ENCODE measurements around the gene OTX1. TPM values are rescaled to one million over a fixed set of nuclear protein-coding genes. Genes with fewer than 3 reads are reported as not detected.

OTX1 gene
- total RNA-seq, 1 donor: not detected

GRCh38 chr2:63092857-63093256 is 42.2 kb downstream of the OTX1 start:
- TF ChIP-seq, protein P1, sequence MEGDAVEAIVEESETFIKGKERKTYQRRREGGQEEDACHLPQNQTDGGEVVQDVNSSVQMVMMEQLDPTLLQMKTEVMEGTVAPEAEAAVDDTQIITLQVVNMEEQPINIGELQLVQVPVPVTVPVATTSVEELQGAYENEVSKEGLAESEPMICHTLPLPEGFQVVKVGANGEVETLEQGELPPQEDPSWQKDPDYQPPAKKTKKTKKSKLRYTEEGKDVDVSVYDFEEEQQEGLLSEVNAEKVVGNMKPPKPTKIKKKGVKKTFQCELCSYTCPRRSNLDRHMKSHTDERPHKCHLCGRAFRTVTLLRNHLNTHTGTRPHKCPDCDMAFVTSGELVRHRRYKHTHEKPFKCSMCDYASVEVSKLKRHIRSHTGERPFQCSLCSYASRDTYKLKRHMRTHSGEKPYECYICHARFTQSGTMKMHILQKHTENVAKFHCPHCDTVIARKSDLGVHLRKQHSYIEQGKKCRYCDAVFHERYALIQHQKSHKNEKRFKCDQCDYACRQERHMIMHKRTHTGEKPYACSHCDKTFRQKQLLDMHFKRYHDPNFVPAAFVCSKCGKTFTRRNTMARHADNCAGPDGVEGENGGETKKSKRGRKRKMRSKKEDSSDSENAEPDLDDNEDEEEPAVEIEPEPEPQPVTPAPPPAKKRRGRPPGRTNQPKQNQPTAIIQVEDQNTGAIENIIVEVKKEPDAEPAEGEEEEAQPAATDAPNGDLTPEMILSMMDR (IDR thresholded peaks at IDR 0.05; ENCODE audit: extremely low read depth, low read depth, low read length): no peak
- Histone ChIP-seq H3K79me2 (ENCODE audit: insufficient read depth, low read length) (no peaks in the 10 kb centered on the region), H3K4me1 (ENCODE audit: insufficient read depth, low read length) (no peaks in the 10 kb centered on the region), H3K4me3 (ENCODE audit: insufficient read depth, low read length) (no peak overlapping the region), H3K27ac (ENCODE audit: low read depth, low read length) (no peak overlapping the region), H3K9me3 (ENCODE audit: low read depth, low read length) (no peaks in the 10 kb centered on the region), H3K4me2 (ENCODE audit: insufficient read depth, low read length) (no peak overlapping the region), H2AFZ (ENCODE audit: low read length) (no peak overlapping the region), H3K36me3 (ENCODE audit: insufficient read depth, low read length) (no peaks in the 10 kb centered on the region), H4K20me1 (ENCODE audit: insufficient read depth, low read length) (no peaks in the 10 kb centered on the region), H3K27me3 (ENCODE audit: insufficient read depth, low read length) (no peaks in the 10 kb centered on the region)
- no peak for DNase-seq (ENCODE audit: insufficient read length, low spot score, missing footprints)

GRCh38 chr2:63093502-63093901 is 42.9 kb downstream of the OTX1 start:
- TF ChIP-seq, protein P1 (IDR thresholded peaks at IDR 0.05; ENCODE audit: extremely low read depth, low read depth, low read length): no peak
- no peak overlapping the region for H3K27ac ChIP-seq (ENCODE audit: low read depth, low read length)
- no peak for DNase-seq (ENCODE audit: insufficient read length, low spot score, missing footprints)
- H3K4me2 ChIP-seq (ENCODE audit: insufficient read depth, low read length): no peak overlapping the region
- no peaks in the 10 kb centered on the region for H3K27me3 ChIP-seq (ENCODE audit: insufficient read depth, low read length)
- no peak overlapping the region for H2AFZ ChIP-seq (ENCODE audit: low read length)
- no peaks in the 10 kb centered on the region for H4K20me1 ChIP-seq (ENCODE audit: insufficient read depth, low read length)
- no peaks in the 10 kb centered on the region for H3K9me3 ChIP-seq (ENCODE audit: low read depth, low read length)
- no peaks in the 10 kb centered on the region for H3K79me2 ChIP-seq (ENCODE audit: insufficient read depth, low read length)
- no peaks in the 10 kb centered on the region for H3K36me3 ChIP-seq (ENCODE audit: insufficient read depth, low read length)
- no peak overlapping the region for H3K4me3 ChIP-seq (ENCODE audit: insufficient read depth, low read length)
- no peaks in the 10 kb centered on the region for H3K4me1 ChIP-seq (ENCODE audit: insufficient read depth, low read length)

DNA sequence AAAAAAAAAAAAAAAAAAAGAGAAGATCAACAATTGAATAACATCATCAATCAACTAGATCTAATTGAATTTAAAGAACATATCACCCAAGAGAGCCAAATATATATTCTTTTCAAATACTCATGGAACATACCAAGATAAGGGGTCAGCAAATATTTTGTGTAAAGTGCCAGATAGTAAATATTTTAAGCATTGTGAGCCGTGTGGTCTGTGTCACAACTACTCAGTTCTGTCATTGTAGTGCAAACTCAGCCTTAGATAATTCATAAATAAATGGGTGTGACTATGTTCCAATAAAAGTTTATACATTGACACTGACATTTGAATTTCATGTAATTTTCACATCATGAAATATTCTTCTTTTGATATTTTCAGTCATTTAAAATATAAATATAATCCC is 45.9 kb downstream of the OTX1 start:
- Histone ChIP-seq H2AFZ (ENCODE audit: low read length) (no peak overlapping the region), H3K27me3 (ENCODE audit: insufficient read depth, low read length) (no peaks in the 10 kb centered on the region), H3K79me2 (ENCODE audit: insufficient read depth, low read length) (no peaks in the 10 kb centered on the region), H3K4me3 (ENCODE audit: insufficient read depth, low read length) (no peak overlapping the region), H3K4me1 (ENCODE audit: insufficient read depth, low read length) (no peaks in the 10 kb centered on the region), H3K9me3 (ENCODE audit: low read depth, low read length) (no peaks in the 10 kb centered on the region), H4K20me1 (ENCODE audit: insufficient read depth, low read length) (no peaks in the 10 kb centered on the region), H3K36me3 (ENCODE audit: insufficient read depth, low read length) (no peaks in the 10 kb centered on the region), H3K4me2 (ENCODE audit: insufficient read depth, low read length) (no peak overlapping the region), H3K27ac (ENCODE audit: low read depth, low read length) (no peak overlapping the region)
- no peak for DNase-seq (ENCODE audit: insufficient read length, low spot score, missing footprints)
- TF ChIP-seq, protein P1 (IDR thresholded peaks at IDR 0.05; ENCODE audit: extremely low read depth, low read depth, low read length): no peak

DNA sequence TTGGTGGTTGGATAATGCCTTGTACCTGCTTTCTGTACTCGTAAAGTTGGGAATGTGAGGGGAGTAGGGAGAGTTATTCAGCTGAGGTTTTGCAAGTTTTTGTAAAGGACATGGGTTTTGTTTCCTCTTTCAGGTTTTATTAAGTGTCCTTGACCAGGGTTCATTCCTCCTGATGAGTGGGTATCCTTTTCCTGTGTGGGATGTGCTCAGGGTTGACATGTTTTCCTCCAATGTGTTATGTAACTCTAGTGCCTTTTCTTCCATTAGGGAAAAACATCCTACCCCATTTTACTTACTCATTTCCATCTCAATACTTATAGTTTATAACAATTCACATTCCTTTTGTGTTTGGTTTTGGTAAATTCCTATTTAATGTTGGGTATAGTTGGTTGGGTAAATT is 48.4 kb downstream of the OTX1 start:
- no peak overlapping the region for H3K4me2 ChIP-seq (ENCODE audit: insufficient read depth, low read length)
- no peak overlapping the region for H3K27ac ChIP-seq (ENCODE audit: low read depth, low read length)
- no peak for DNase-seq (ENCODE audit: insufficient read length, low spot score, missing footprints)
- no peaks in the 10 kb centered on the region for H3K36me3 ChIP-seq (ENCODE audit: insufficient read depth, low read length)
- no peaks in the 10 kb centered on the region for H3K4me1 ChIP-seq (ENCODE audit: insufficient read depth, low read length)
- H2AFZ ChIP-seq (ENCODE audit: low read length): no peak overlapping the region
- H3K4me3 ChIP-seq (ENCODE audit: insufficient read depth, low read length): no peak overlapping the region
- H3K9me3 ChIP-seq (ENCODE audit: low read depth, low read length): no peaks in the 10 kb centered on the region
- H3K79me2 ChIP-seq (ENCODE audit: insufficient read depth, low read length): no peaks in the 10 kb centered on the region
- H3K27me3 ChIP-seq (ENCODE audit: insufficient read depth, low read length): no peaks in the 10 kb centered on the region
- no peaks in the 10 kb centered on the region for H4K20me1 ChIP-seq (ENCODE audit: insufficient read depth, low read length)
- TF ChIP-seq, protein P1 (IDR thresholded peaks at IDR 0.05; ENCODE audit: extremely low read depth, low read depth, low read length): no peak

Measured in osteoblast (primary cell).